Neural progenitor cell (in vitro differentiated cells): ENCODE data around the gene NT5C3A.

ENCODE experiments used
- CTCF ChIP-seq: fragments of 200-600 bp; sonication (generic); IDR thresholded peaks from 2 replicates; pipeline ENCODE4 v1.5.1; 2017; ENCODE audit warnings: antibody characterized with exemption, mild to moderate bottlenecking
- EZH2 ChIP-seq: fragments of 200-600 bp; sonication (generic); IDR thresholded peaks from 2 replicates; pipeline ENCODE4 v1.6.1; 2017; ENCODE audit warnings: antibody characterized with exemption, mild to moderate bottlenecking, moderate library complexity

GRCh38 chr7:33108554-33109004 is 46.0 kb upstream of the NT5C3A start:
- TF ChIP-seq CTCF = no peak
- no peak for TF ChIP-seq EZH2
